Measurements from ENCODE around the gene PRODH.
"Not testable (repeated sequence)": the region's sequence is repeated elsewhere in the genome, so short reads cannot be mapped to it uniquely, and the experiment has no call there.

The PRODH gene

DNA sequence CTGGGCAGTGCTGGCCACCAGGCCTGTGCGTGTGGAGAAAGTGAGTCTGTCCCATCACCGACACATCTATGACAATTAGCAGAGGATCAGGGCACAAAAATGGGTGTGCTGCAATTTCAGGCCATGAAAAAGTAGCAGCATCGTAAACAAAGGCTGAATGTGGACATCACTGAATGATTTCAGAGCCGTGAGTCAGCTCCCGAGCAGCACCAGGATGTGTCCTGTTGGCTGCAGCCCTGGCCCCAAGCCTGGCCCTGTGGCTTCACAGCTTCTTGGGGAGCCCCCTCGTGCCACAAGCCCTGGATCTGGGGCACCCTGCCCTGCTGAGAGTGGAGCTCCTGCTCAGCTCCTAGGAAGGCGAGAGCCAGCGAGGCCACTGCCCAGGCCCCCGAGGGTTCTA is 20.5 kb downstream of the PRODH start:
- H3K9ac ChIP-seq (ENCODE audit: low read depth, low read length); H3K27ac ChIP-seq (ENCODE audit: low read depth, low read length); H3K4me1 ChIP-seq (ENCODE audit: control insufficient read depth, insufficient read depth, low read length); H3K27me3 ChIP-seq (ENCODE audit: control insufficient read depth, insufficient read depth, low read length); H3K36me3 ChIP-seq (ENCODE audit: control insufficient read depth, insufficient read depth, low read length); H3K9me3 ChIP-seq (ENCODE audit: control insufficient read depth, insufficient read depth, low read length); H3K4me3 ChIP-seq (ENCODE audit: low read depth, low read length): not testable (repeated sequence)

DNA sequence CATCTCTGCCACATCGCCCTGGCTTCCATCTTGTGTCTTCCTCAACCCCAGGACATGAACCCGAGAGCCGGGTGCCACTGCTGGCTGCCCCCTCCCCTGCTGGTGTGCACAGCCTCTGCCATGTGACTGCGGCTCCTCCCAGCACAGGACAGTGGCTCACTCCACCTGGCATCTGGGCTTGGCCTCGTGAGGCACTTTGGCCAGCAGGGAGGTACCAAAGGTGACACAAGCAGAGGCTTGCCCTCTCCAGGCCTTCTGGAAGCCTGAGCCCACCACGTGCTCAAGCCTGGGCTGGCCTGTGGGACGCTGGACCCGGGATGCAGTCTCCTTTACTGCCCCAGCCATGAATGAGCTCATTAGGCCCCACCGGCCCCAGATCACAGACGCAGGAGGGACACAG is 21.5 kb downstream of the PRODH start:
- not testable (repeated sequence) for H3K27me3 ChIP-seq (ENCODE audit: control insufficient read depth, insufficient read depth, low read length); H3K4me1 ChIP-seq (ENCODE audit: control insufficient read depth, insufficient read depth, low read length); H3K36me3 ChIP-seq (ENCODE audit: control insufficient read depth, insufficient read depth, low read length); H3K9ac ChIP-seq (ENCODE audit: low read depth, low read length); H3K27ac ChIP-seq (ENCODE audit: low read depth, low read length); H3K9me3 ChIP-seq (ENCODE audit: control insufficient read depth, insufficient read depth, low read length); H3K4me3 ChIP-seq (ENCODE audit: low read depth, low read length)

DNA sequence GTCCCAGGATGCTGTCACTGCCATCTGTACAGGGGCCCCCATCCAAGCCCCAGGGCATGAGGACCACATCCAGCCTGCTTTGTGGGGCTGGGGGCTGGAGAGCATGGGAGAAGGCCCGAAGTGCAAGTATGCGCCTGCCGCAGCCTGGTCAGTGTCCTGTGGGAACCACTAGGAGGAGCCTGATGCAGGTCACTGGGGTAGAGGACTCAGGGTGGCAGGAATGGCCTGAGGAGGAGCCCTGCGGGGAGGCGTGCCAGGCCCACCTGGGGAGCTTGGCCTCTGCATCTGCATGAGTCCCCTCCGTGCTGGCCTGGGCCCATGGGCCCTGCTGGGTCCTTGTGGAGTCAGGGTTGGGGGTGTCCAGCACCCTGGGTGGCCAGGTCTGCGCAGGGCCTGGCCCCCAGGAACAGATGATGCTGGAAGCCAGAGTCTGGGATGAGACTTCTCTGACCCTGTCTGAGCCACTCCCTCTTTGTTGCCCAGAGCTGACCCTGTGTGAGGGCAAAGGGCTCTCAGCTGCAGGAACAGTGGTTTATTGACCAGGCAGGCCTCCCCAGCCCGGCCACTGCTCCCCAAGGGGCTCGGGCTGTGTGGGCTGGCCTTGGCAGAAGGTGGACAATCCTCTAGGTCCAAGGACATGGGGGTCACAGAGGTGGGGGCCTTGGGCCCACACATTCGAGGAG is 23.7 kb downstream of the PRODH start:
- not testable (repeated sequence) for H3K27ac ChIP-seq (ENCODE audit: low read depth, low read length); H3K27me3 ChIP-seq (ENCODE audit: control insufficient read depth, insufficient read depth, low read length); H3K4me1 ChIP-seq (ENCODE audit: control insufficient read depth, insufficient read depth, low read length); H3K9ac ChIP-seq (ENCODE audit: low read depth, low read length); H3K4me3 ChIP-seq (ENCODE audit: low read depth, low read length); H3K9me3 ChIP-seq (ENCODE audit: control insufficient read depth, insufficient read depth, low read length); H3K36me3 ChIP-seq (ENCODE audit: control insufficient read depth, insufficient read depth, low read length)

DNA sequence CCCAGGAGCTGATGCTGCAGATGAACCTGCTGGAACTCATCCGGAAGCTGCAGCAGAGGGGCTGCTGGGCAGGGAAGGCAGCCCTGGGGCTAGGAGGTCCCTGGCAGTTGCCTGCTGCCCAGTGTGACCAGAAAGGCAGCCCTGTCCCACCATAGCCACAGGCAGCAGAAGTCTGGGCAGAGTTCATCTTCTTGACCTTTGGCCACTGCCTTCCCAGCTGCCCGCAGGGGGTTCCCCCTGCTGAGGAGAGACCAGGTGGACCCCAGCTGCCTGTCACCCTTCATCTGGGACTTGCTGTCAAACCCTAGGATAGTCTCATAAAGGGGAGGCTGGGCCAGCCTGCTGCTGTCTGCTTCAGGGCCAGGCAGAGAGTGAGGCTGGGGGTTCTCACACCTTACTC is 24.6 kb downstream of the PRODH start:
- H3K9ac ChIP-seq (ENCODE audit: low read depth, low read length); H3K9me3 ChIP-seq (ENCODE audit: control insufficient read depth, insufficient read depth, low read length); H3K4me3 ChIP-seq (ENCODE audit: low read depth, low read length); H3K27ac ChIP-seq (ENCODE audit: low read depth, low read length); H3K4me1 ChIP-seq (ENCODE audit: control insufficient read depth, insufficient read depth, low read length); H3K36me3 ChIP-seq (ENCODE audit: control insufficient read depth, insufficient read depth, low read length); H3K27me3 ChIP-seq (ENCODE audit: control insufficient read depth, insufficient read depth, low read length): not testable (repeated sequence)

DNA sequence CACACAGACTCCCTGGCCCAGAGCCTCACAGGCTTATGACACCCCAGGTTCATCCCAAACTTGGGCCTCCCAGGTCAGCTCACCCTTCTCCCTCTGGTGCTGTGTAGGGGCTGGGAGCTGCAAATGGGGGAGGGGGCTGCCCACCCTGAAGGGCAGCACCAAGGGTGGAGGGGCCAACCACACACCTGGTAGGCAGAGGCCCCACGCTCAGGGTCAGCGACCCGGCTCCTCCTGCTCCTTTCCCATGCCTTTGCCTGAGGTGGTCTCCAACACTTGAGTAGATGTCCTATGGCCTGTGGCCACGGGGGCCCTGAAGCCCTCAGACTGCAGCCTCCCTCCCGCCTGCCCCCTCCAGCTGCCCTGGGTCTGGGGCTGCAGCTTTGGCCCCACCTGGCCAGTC is 26.5 kb downstream of the PRODH start:
- Histone ChIP-seq H3K27ac (ENCODE audit: low read depth, low read length) (no peak overlapping the region), H3K9ac (ENCODE audit: low read depth, low read length) (no peak overlapping the region), H3K9me3 (ENCODE audit: control insufficient read depth, insufficient read depth, low read length) (no peaks in the 10 kb centered on the region), H3K4me3 (ENCODE audit: low read depth, low read length) (no peak overlapping the region), H3K4me1 (ENCODE audit: control insufficient read depth, insufficient read depth, low read length) (no peaks in the 10 kb centered on the region), H3K27me3 (ENCODE audit: control insufficient read depth, insufficient read depth, low read length) (no peaks in the 10 kb centered on the region), H3K36me3 (ENCODE audit: control insufficient read depth, insufficient read depth, low read length) (no peaks in the 10 kb centered on the region)

DNA sequence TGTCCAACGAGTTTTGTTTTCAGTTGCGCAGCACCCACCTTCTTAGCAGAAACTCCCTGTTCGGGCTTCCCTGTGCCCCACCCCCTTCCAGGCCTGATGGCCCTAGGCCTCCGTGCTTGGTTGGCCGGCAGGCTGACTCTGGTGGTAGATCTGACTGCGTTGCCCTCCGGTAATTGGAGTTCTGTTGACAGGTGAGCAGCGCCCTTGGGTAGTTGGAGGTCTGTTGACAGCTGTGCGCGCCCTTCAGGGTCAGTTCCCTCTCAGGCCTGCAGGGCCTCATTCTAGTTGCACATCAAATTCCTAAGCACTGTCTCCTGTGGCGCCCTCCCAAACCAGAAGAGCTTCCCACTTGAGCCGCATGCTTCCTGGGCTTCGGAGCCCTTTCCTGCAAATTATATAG is 29.2 kb downstream of the PRODH start:
- H3K27me3 ChIP-seq (ENCODE audit: control insufficient read depth, insufficient read depth, low read length) = no peaks in the 10 kb centered on the region
- H3K9ac ChIP-seq (ENCODE audit: low read depth, low read length) = no peak overlapping the region
- no peaks in the 10 kb centered on the region for H3K9me3 ChIP-seq (ENCODE audit: control insufficient read depth, insufficient read depth, low read length)
- no peak overlapping the region for H3K27ac ChIP-seq (ENCODE audit: low read depth, low read length)
- H3K4me3 ChIP-seq (ENCODE audit: low read depth, low read length) = no peak overlapping the region
- H3K36me3 ChIP-seq (ENCODE audit: control insufficient read depth, insufficient read depth, low read length) = no peaks in the 10 kb centered on the region
- no peaks in the 10 kb centered on the region for H3K4me1 ChIP-seq (ENCODE audit: control insufficient read depth, insufficient read depth, low read length)

DNA sequence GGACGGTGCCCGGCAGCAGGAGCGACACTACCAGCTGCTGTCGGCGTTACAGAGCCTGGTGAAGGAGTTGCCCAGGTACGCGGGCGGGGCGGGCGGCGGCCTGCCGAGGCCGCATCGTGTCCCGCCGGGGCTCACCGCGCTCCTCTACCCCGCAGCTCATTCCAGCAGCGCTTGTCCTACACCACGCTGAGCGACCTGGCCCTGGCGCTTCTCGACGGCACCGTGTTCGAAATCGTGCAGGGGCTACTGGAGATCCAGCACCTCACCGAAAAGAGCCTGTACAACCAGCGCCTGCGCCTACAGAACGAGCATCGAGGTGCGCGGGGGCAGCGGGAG is 29.7 kb downstream of the PRODH start:
- H3K9ac ChIP-seq (ENCODE audit: low read depth, low read length); H3K9me3 ChIP-seq (ENCODE audit: control insufficient read depth, insufficient read depth, low read length); H3K36me3 ChIP-seq (ENCODE audit: control insufficient read depth, insufficient read depth, low read length); H3K4me1 ChIP-seq (ENCODE audit: control insufficient read depth, insufficient read depth, low read length); H3K27ac ChIP-seq (ENCODE audit: low read depth, low read length); H3K27me3 ChIP-seq (ENCODE audit: control insufficient read depth, insufficient read depth, low read length); H3K4me3 ChIP-seq (ENCODE audit: low read depth, low read length): not testable (repeated sequence)

DNA sequence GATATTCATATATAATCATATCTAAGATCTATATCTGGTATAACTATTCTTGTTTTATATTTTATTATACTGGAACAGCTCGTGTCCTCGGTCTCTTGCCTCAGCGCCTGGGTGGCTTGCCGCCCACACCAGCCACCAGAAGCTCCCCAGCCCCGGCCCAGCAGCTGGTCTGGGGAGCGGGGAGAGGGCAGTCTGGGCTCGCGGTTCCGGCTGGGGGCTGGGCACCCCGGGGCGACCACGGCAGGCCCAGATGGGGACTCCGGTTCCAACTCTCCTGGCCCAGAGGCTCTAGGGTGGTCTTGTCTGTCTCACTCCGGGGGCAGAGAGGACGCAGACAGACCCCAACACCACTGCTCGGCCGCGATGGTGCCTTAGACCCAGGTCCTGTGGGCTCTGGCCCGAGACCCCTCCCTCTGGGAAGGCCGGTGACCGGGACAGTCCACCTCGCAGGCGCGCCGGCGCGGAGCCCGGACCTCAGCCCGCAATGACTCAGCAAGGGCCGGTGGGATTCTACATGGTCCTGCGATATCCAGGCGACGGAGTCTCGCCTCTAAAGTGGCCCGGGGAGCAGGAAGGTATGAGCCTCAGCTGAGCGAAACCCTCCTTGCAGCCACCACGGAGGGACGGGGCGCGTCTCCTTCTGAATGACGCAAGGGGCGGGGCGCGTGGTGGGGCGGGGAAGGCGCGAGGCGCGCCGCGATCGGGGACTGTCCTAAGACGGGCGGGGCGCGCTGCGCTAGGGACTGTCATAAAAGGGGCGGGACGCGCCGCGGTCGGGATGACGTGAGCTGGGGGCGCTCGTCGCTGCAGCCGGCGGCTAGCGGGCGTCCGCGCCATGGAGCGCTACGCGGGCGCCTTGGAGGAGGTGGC is 30.3 kb downstream of the PRODH start, which contains the start of gene DGCR6:
DGCR6 (plus strand) TSS at position 781 of the 870 bp plus-strand sequence; CDS start at position 836, 55 bp downstream.
- no peak within 1 kb of the TSS for H3K4me3 ChIP-seq (ENCODE audit: low read depth, low read length)
- no peak within 1 kb of the TSS for H3K9ac ChIP-seq (ENCODE audit: low read depth, low read length)
- no peak within 1 kb of the TSS for H3K27ac ChIP-seq (ENCODE audit: low read depth, low read length)
- H3K36me3 ChIP-seq (ENCODE audit: control insufficient read depth, insufficient read depth, low read length) = no peaks in the 10 kb centered on the region
- no peaks in the 10 kb centered on the region for H3K27me3 ChIP-seq (ENCODE audit: control insufficient read depth, insufficient read depth, low read length)
- no peaks in the 10 kb centered on the region for H3K4me1 ChIP-seq (ENCODE audit: control insufficient read depth, insufficient read depth, low read length)
- no peaks in the 10 kb centered on the region for H3K9me3 ChIP-seq (ENCODE audit: control insufficient read depth, insufficient read depth, low read length)

DNA sequence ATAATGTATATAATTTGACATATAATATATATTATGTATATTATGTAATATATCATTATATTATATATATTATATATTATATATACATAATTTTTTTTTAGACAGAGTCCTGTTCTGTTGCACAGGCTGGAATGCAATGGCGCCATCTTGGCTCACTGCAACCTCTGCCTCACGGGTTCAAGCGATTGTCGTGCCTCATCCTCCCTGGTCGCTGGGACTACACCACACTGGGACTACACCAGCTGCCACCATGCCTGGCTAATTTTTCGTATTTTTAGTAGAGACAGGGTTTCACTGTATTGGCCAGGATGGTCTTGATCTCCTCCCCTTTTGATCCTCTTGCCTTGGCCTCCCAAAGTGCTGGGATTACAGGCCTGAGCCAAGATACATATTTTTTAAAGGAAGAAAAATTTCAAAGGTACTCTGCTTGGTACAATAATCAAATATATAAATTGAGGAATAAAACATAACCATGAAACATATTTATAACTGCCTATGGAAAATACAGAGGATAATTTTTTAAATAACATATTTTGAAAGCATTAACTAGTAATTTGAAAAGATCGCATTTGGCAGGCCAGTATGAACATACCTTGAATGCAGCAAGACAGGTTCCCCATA is 39.9 kb downstream of the PRODH start:
- not testable (repeated sequence) for H3K36me3 ChIP-seq (ENCODE audit: control insufficient read depth, insufficient read depth, low read length); H3K27me3 ChIP-seq (ENCODE audit: control insufficient read depth, insufficient read depth, low read length); H3K27ac ChIP-seq (ENCODE audit: low read depth, low read length); H3K4me1 ChIP-seq (ENCODE audit: control insufficient read depth, insufficient read depth, low read length); H3K9ac ChIP-seq (ENCODE audit: low read depth, low read length); H3K4me3 ChIP-seq (ENCODE audit: low read depth, low read length); H3K9me3 ChIP-seq (ENCODE audit: control insufficient read depth, insufficient read depth, low read length)

DNA sequence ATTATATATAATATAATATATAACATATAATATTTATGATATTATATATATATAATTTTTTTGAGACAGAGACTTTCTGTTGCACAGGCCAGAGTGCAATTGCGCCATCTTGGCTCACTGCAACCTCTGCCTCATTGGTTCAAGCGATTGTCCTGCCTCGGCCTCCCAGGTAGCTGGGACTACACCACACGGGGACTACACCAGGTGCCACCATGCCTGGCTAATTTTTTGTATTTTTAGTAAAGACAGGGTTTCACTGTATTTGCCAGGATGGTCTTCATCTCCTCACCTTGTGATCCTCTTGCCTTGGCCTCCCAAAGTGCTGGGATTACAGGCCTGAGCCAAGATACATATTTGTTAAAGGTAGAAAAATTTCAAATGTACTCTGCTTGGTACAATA is 42.3 kb downstream of the PRODH start:
- H3K9ac ChIP-seq (ENCODE audit: low read depth, low read length); H3K9me3 ChIP-seq (ENCODE audit: control insufficient read depth, insufficient read depth, low read length); H3K27me3 ChIP-seq (ENCODE audit: control insufficient read depth, insufficient read depth, low read length); H3K27ac ChIP-seq (ENCODE audit: low read depth, low read length); H3K36me3 ChIP-seq (ENCODE audit: control insufficient read depth, insufficient read depth, low read length); H3K4me3 ChIP-seq (ENCODE audit: low read depth, low read length); H3K4me1 ChIP-seq (ENCODE audit: control insufficient read depth, insufficient read depth, low read length): not testable (repeated sequence)

DNA sequence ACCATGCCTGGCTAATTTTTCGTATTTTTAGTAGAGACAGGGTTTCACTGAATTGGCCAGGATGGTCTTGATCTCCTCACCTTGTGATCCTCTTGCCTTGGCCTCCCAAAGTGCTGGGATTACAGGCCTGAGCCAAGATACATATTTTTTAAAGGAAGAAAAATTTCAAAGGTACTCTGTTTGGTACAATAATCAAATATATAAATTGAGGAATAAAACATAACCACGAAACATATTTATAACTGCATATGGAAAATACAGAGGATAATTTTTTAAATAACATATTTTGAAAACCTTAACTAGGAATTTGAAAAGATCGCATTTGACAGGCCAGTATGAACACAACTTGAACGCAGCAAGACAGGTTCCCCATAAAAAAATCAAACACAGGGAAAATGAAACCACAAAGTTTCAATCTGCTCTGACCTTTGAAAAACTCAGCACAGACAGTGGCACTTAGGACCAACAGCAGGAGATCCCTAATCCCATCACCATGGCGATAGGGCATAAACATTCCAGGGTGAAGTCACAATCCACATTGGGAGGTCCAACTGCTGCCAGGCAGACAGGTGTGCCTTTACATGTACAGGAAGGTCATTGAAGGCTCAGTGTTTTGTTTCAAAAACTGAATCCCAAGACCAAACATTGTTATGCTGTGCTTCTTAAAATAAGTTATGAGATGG is 45.4 kb downstream of the PRODH start:
- not testable (repeated sequence) for H3K27me3 ChIP-seq (ENCODE audit: control insufficient read depth, insufficient read depth, low read length); H3K4me3 ChIP-seq (ENCODE audit: low read depth, low read length); H3K9me3 ChIP-seq (ENCODE audit: control insufficient read depth, insufficient read depth, low read length); H3K4me1 ChIP-seq (ENCODE audit: control insufficient read depth, insufficient read depth, low read length); H3K27ac ChIP-seq (ENCODE audit: low read depth, low read length); H3K36me3 ChIP-seq (ENCODE audit: control insufficient read depth, insufficient read depth, low read length); H3K9ac ChIP-seq (ENCODE audit: low read depth, low read length)

Measured in HUES48 (cell line).